HPDE6-E6E7 (cell line): ENCODE measurements around the gene ACIN1.
"Not testable (repeated sequence)": the region's sequence is repeated elsewhere in the genome, so short reads cannot be mapped to it uniquely, and the experiment has no call there.

Source experiments
- DNase-seq: peaks from one replicate; pipeline ENCODE4 v3.0.0; 2011; ENCODE audit warnings: missing footprints; ENCODE audit errors: extremely low spot score

ACIN1 gene

DNA sequence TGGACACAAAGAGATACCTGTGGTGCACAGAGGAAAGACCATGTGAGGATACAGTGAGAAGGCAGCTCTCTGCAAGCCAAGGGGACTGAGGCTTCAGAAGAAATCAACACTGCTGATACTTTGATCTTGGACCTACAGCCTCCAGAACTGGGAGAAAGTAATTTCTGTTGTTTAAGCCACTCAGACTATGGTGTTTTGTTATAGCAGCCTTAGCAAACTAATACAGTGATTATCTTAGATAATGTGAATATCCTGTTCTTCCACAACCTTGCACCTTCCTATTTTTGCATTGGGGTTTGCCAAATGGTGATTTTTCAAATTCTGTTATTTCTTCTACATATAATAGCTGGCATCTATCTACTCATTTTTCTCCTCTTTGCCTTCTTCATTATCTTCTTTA, 76.8 kb downstream of the ACIN1 start:
- DNase-seq = no peak

DNA sequence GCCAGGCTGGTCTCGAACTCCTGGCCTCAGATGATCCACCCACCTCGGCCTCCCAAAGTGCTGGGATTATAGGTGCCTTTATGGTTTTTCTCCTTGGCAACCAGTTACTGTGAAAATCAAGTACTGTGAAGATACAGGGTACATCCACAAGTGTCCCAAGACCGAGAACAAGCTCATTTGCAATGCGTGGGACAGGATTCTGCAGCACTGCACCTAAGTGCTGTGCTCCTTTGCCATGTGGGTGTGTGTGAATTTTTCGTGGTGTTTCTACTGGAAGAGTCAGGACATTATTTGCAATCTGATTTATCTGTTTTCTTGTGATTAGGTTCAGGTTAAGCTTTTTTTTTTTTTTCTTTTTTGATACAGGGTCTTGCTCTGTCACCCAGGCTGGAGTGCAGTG, 77.8 kb downstream of the ACIN1 start:
- DNase-seq = no peak

- DNase-seq = no peak
These were observed 79.3 kb downstream of the ACIN1 start for GRCh38 chr14:23015618-23016017.

- not testable (repeated sequence) for DNase-seq
These were observed 81.2 kb downstream of the ACIN1 start for GRCh38 chr14:23013749-23014054.

GRCh38 chr14:23013054-23013748, 81.7 kb downstream of the ACIN1 start:
- DNase-seq = no peak

- DNase-seq = peak; percentile 63
These were observed 84.8 kb downstream of the ACIN1 start, which contains the start of gene C14orf93 for GRCh38 chr14:23009939-23010726. Gene C14orf93 (minus strand): TSS chr14:23010143. CDS start chr14:22999023, 11,120 bp downstream.

DNA sequence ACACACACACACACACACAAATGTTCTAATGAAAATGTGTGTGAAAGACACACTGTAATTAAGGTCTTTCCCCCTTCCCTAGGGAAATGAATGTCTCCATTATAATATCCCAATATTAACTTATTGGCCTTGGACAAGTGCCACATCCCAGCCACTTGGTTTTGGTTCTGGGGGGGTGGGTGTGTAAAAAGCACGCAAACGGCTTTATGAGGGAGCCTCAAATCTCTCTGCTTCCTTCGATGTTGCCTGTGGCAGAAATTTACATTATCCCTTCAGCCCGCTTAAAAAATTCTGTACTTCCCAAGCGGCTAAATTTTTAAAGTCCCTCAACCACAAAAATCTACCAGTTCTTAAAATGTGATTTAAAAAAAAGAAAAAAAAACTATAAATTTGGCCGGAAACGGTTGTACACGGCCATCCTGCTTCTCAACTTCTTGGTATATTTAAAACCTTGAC, 85.4 kb downstream of the ACIN1 start:
- no peak for DNase-seq

GRCh38 chr14:23008831-23009230, 86.1 kb downstream of the ACIN1 start:
- DNase-seq = no peak
